ENCODE measurements around the gene KLHL33. TPM values are rescaled to one million over a fixed set of nuclear protein-coding genes. Genes with fewer than 3 reads are reported as not detected.

Gene KLHL33
- total RNA-seq, 1 experiment from 2014 or later, result not detected

DNA sequence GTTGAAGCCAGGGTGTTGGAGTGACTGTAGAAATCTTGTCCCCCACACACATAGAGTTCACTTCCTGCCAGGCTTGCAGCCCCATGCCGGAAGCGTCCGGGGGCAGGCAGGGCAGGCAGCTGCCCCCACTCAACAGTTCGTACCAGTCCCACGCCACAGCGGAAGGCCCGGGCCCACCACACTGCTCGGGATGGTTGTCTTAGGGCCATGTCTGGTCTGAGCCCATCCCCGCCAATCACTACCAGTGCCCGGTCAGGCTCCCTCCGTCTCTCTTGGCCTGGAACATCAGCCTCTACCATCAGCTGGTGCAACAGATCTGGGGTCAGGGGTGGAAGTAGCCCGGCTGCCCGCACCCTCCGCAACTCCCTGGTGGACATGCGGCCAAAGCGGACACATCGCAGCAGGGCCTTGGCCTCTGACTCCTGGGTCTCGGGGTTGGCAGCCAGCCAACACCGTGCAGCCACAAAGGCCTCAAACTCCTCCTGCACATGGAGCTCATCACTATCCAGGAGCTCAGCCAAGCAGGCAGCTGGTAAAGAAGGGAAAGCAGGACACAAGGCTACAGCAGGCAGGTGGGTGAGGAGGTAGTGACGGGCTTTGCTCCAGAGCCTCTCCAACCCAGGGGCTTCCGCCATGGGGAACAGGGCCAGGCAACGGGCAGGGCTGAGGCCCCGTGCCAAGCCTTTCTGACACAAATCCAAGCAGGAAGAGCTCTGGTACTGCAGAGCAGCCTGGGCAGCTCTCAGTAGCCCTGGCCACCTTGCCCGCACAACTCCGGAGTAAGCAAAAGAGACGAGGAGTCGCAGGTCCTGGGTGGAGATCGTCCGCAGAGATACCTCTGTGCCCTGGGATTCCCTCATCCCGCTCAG, 5.9 kb downstream of the KLHL33 start:
- Histone ChIP-seq H2AFZ (ENCODE audit: low read length) (no peak overlapping the region), H3K9me3 (ENCODE audit: low read length) (no peaks in the 10 kb centered on the region), H3K27me3 (ENCODE audit: low read length) (no peaks in the 10 kb centered on the region), H3K79me2 (ENCODE audit: low read length) (no peaks in the 10 kb centered on the region), H4K20me1 (ENCODE audit: low read length) (no peaks in the 10 kb centered on the region), H3K4me3 (ENCODE audit: low read length) (no peak overlapping the region), H3K36me3 (ENCODE audit: low read depth, low read length) (no peaks in the 10 kb centered on the region), H3K27ac (ENCODE audit: low read length) (no peak overlapping the region), H3K4me2 (ENCODE audit: low read length) (no peak overlapping the region), H3F3A (ENCODE audit: low read length, unreplicated experiment) (no peaks in the 10 kb centered on the region), H3K9me2 (replicated peaks; ENCODE audit: low read length) (no peaks in the 10 kb centered on the region), H3K4me1 (ENCODE audit: insufficient read depth, low read length) (peaks cover 5% of the 10 kb centered on the region; the same call in 1 of the 2 replicates), H3K9ac (ENCODE audit: low read length) (no peak overlapping the region)
- BruUV-seq (replicated peaks), result no TSS peak
- ChIA-PET CTCF (no interaction called here), POLR2A (ENCODE audit: unreplicated experiment) (no interaction called here)
- intact Hi-C loops (cut with micrococcal nuclease), result no loop called here
- DNase-seq (no peak), ATAC-seq (no peak)
- TF ChIP-seq, protein P1, sequence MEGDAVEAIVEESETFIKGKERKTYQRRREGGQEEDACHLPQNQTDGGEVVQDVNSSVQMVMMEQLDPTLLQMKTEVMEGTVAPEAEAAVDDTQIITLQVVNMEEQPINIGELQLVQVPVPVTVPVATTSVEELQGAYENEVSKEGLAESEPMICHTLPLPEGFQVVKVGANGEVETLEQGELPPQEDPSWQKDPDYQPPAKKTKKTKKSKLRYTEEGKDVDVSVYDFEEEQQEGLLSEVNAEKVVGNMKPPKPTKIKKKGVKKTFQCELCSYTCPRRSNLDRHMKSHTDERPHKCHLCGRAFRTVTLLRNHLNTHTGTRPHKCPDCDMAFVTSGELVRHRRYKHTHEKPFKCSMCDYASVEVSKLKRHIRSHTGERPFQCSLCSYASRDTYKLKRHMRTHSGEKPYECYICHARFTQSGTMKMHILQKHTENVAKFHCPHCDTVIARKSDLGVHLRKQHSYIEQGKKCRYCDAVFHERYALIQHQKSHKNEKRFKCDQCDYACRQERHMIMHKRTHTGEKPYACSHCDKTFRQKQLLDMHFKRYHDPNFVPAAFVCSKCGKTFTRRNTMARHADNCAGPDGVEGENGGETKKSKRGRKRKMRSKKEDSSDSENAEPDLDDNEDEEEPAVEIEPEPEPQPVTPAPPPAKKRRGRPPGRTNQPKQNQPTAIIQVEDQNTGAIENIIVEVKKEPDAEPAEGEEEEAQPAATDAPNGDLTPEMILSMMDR (conservative IDR thresholded peaks at IDR 0.05; ENCODE audit: low read depth, low read length), result no peak
- TF ChIP-seq EZH2phosphoT487 (IDR thresholded peaks at IDR 0.05; ENCODE audit: borderline replicate concordance, low read length) (no peak), EZH2 (IDR thresholded peaks at IDR 0.05; ENCODE audit: low read length, unreplicated experiment) (no peak)

DNA sequence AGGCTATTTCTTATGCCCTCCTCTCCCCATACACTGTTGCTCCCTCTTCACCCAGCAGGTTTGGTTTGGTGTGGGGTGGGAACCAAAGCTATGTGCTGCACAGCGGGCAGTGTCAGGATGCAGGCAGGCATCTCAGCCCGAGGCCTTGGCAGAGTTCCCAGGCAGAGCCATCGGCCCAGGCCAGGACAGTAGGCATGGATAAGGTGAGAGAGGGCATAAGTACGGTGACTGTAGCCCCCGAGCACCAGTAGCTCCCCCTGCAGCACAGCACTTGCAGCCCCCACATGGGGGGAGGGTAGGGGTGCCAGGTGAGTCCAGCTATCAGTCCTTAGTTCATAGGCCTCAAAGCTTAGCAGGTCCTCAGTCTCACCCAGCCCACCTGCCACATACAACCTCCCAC, 7.2 kb downstream of the KLHL33 start:
- POLR2A ChIA-PET (ENCODE audit: unreplicated experiment), result no interaction called here
- no peak for ATAC-seq

More for the DNA sequence above, 7.2 kb downstream of the KLHL33 start:
- Histone ChIP-seq H3K9ac (ENCODE audit: low read length) (no peak overlapping the region), H2AFZ (ENCODE audit: low read length) (no peak overlapping the region), H3K36me3 (ENCODE audit: low read depth, low read length) (no peaks in the 10 kb centered on the region), H3K9me3 (ENCODE audit: low read length) (no peaks in the 10 kb centered on the region), H3K4me1 (ENCODE audit: insufficient read depth, low read length) (peaks cover 5% of the 10 kb centered on the region; the same call in 1 of the 2 replicates), H3K27ac (ENCODE audit: low read length) (no peak overlapping the region), H3F3A (ENCODE audit: low read length, unreplicated experiment) (no peaks in the 10 kb centered on the region), H3K4me3 (ENCODE audit: low read length) (no peak overlapping the region), H3K27me3 (ENCODE audit: low read length) (no peaks in the 10 kb centered on the region), H3K4me2 (ENCODE audit: low read length) (no peak overlapping the region), H4K20me1 (ENCODE audit: low read length) (no peaks in the 10 kb centered on the region), H3K79me2 (ENCODE audit: low read length) (no peaks in the 10 kb centered on the region), H3K9me2 (replicated peaks; ENCODE audit: low read length) (no peaks in the 10 kb centered on the region)
- DNase-seq, result peak; percentile 25
- BruUV-seq (replicated peaks), result no TSS peak
- CTCF ChIA-PET, result no interaction called here
- intact Hi-C loops (cut with micrococcal nuclease), result no loop called here
- TF ChIP-seq EZH2phosphoT487 (IDR thresholded peaks at IDR 0.05; ENCODE audit: borderline replicate concordance, low read length) (no peak), EZH2 (IDR thresholded peaks at IDR 0.05; ENCODE audit: low read length, unreplicated experiment) (no peak)
- TF ChIP-seq, protein P1 (conservative IDR thresholded peaks at IDR 0.05; ENCODE audit: low read depth, low read length), result no peak
